MCF 10A (cell line): ENCODE results near the gene MEI4. TPM values are rescaled to one million over a fixed set of nuclear protein-coding genes. Genes with fewer than 3 reads are reported as not detected.

Experiments
- BruUV-seq: library from RNA; stranded (reverse); fragments of 400-500 nt; replicated peaks from 2 replicates; lab custom pipeline; 2021; lab: Mats Ljungman, UMichigan
- CTCF ChIA-PET: fragments of 300-600 bp; sonication (Branson Sonifier 250); formaldehyde crosslinking; extraction: SDS; loops from one replicate; lab custom pipeline; 2021; ENCODE audit warnings: antibody characterized with exemption, inconsistent platforms; lab: Yijun Ruan, JAX
- POLR2A ChIA-PET: fragments of 300-600, 350-650 bp; sonication (Branson Sonifier 250); formaldehyde crosslinking; extraction: SDS; loops from one replicate; lab custom pipeline; 2020; ENCODE audit warnings: antibody characterized with exemption, inconsistent platforms; lab: Yijun Ruan, JAX
- DNase-seq: peaks from one replicate; pipeline ENCODE4 v3.0.0-alpha.2; 2018; ENCODE audit not compliant: unreplicated experiment
- H3K27ac Mint-ChIP-seq: one replicate; pipeline ENCODE4 v1.8.0; 2022; ENCODE audit warnings: mild to moderate bottlenecking, low read depth, mixed read lengths; ENCODE audit not compliant: unreplicated experiment
- H3K27me3 Mint-ChIP-seq: one replicate; pipeline ENCODE4 v1.8.0; 2022; ENCODE audit warnings: mixed read lengths; ENCODE audit not compliant: insufficient read depth, unreplicated experiment
- H3K36me3 Mint-ChIP-seq: one replicate; pipeline ENCODE4 v1.8.0; 2022; ENCODE audit warnings: mild to moderate bottlenecking, moderate library complexity, mixed read lengths; ENCODE audit not compliant: insufficient read depth, unreplicated experiment
- H3K4me1 Mint-ChIP-seq: one replicate; pipeline ENCODE4 v1.8.0; 2022; ENCODE audit warnings: mixed read lengths; ENCODE audit not compliant: insufficient read depth, unreplicated experiment
- H3K4me3 Mint-ChIP-seq: one replicate; pipeline ENCODE4 v1.8.0; 2022; ENCODE audit warnings: mild to moderate bottlenecking, moderate library complexity, mixed read lengths; ENCODE audit not compliant: unreplicated experiment
- H3K9me3 Mint-ChIP-seq: one replicate; pipeline ENCODE4 v1.8.0; 2022; ENCODE audit warnings: mixed read lengths; ENCODE audit not compliant: unreplicated experiment
- intact Hi-C: fragments of 100-400 bp; cut with micrococcal nuclease; formaldehyde crosslinking; loops from 2 replicates; pipeline ENCODE4 v1.14.1; 2022
- total RNA-seq: library from RNA; stranded (reverse); gene quantifications from 2 replicates; pipeline ENCODE4 v1.2.3, GENCODE V29; 2022
- TF ChIP-seq, protein P1 (sequence below): fragments of 200-600 bp; IDR thresholded peaks from one replicate; pipeline ENCODE4 v1.8.0; 2022; ENCODE audit warnings: antibody characterized with exemption, mild to moderate bottlenecking; ENCODE audit not compliant: unreplicated experiment

The MEI4 gene
- total RNA-seq, 1 experiment from 2014 or later: not detected

DNA sequence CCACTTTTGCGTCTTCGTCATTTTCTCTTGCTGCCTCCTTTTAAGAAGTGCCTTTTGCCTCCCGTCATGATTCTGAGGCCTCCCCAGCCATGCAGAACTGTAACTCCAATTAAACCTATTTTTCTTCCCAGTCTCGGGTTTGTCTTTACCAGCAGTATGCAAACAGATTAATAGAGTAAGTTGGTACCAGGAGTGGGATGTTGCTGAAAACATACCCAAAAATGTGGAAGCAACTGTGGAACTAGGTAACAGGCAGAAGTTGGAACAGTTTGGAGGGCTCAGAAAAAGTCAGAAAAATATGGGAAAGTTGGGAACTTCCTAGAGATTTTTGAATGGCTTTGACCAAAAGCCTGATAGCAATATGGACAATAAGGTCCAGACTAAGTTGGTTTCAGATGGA is 309.2 kb downstream of the MEI4 start:
- no peaks in the 10 kb centered on the region for H3K36me3 Mint-ChIP-seq
- CTCF ChIA-PET: no interaction called here
- POLR2A ChIA-PET: no interaction called here
- peaks cover 9% of the 10 kb centered on the region for H3K9me3 Mint-ChIP-seq
- H3K27me3 Mint-ChIP-seq: no peaks in the 10 kb centered on the region
- no peak for DNase-seq
- no peaks in the 10 kb centered on the region for H3K4me1 Mint-ChIP-seq
- H3K27ac Mint-ChIP-seq: no peak overlapping the region
- intact Hi-C loops: no loop called here
- BruUV-seq: no TSS peak
- H3K4me3 Mint-ChIP-seq: no peak overlapping the region
- TF ChIP-seq, protein P1, sequence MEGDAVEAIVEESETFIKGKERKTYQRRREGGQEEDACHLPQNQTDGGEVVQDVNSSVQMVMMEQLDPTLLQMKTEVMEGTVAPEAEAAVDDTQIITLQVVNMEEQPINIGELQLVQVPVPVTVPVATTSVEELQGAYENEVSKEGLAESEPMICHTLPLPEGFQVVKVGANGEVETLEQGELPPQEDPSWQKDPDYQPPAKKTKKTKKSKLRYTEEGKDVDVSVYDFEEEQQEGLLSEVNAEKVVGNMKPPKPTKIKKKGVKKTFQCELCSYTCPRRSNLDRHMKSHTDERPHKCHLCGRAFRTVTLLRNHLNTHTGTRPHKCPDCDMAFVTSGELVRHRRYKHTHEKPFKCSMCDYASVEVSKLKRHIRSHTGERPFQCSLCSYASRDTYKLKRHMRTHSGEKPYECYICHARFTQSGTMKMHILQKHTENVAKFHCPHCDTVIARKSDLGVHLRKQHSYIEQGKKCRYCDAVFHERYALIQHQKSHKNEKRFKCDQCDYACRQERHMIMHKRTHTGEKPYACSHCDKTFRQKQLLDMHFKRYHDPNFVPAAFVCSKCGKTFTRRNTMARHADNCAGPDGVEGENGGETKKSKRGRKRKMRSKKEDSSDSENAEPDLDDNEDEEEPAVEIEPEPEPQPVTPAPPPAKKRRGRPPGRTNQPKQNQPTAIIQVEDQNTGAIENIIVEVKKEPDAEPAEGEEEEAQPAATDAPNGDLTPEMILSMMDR: no peak

DNA sequence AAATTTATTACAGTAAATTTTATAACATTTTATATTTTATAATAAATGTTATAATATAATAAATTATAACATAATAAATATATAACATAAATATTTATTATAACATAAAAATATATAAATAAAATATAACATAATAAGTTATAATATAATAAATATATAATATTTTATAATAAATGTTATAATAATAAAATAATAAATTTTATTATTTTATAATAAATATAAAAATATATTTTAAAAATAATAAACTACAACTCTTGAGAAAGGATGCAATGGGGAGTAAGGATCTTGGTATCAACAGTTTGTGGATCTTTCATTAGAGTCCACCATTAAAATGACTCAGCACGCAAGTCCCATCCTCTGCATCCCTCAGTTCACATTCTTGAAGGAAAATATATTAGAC is 312.6 kb downstream of the MEI4 start:
- Mint-ChIP-seq H3K9me3 (peaks cover 9% of the 10 kb centered on the region), H3K36me3 (no peaks in the 10 kb centered on the region), H3K4me1 (no peaks in the 10 kb centered on the region), H3K27ac (no peak overlapping the region), H3K4me3 (no peak overlapping the region), H3K27me3 (no peaks in the 10 kb centered on the region)
- POLR2A ChIA-PET: interaction anchor here (0.6 to 0.7 kb wide), 2 partner anchors 36 to 108 kb away, joined by 3 read pairs; no protein-coding TSS in a partner anchor
- no peak for DNase-seq
- intact Hi-C loops: no loop called here
- no TSS peak for BruUV-seq
- TF ChIP-seq, protein P1: no peak
- CTCF ChIA-PET: no interaction called here

GRCh38 chr6:77972334-77972733 is 319.5 kb downstream of the MEI4 start:
- Mint-ChIP-seq H3K9me3 (peaks cover 8% of the 10 kb centered on the region), H3K4me1 (no peaks in the 10 kb centered on the region), H3K27me3 (no peaks in the 10 kb centered on the region), H3K4me3 (no peak overlapping the region), H3K27ac (no peak overlapping the region), H3K36me3 (no peaks in the 10 kb centered on the region)
- ChIA-PET POLR2A (no interaction called here), CTCF (interaction anchor here (0.7 kb wide), 1 partner anchor 439 kb away, joined by 3 read pairs; no protein-coding TSS in a partner anchor)
- no TSS peak for BruUV-seq
- intact Hi-C loops: no loop called here
- TF ChIP-seq, protein P1: no peak
- DNase-seq: no peak

Other genes with a start within 250 kb of the MEI4 start
- gene HTR1B, start 189.5 kb upstream of the MEI4 start, total RNA-seq: not detected in 2 replicates